ENCODE measurements around the gene ELAVL4.

Gene ELAVL4

DNA sequence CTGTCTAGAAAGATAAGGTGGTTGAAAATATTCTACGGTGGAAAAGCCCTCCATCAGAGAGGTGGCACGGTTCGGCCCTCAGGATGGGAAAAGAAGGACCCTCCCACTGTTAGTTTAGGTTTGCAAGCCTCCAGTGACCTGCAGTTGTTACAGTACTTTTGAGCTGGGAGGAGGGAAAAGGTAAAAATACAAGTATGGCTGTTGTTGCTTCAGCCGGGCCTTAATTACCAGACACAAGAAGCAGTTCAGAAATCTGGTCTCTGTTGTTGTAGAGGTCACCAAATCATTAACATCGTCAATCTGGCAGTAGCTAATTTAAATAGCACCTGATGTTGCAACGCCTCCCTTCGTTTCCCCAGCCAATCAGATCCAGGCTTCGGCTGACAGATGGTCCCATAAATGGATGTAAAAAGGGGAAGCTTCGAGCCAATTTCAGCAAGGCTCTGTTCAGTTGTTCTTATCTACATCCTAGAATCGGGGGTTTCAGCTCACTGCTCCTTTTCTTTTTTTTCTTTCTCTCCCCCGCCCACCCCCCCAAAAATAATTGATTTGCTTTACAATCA, at the start of gene ELAVL4:
Gene ELAVL4, plus strand, starts transcription at position 424 of the 563 bp plus-strand sequence. CDS start 270 bp downstream, outside the sequence.
- peak; percentile 60 for DNase-seq (ENCODE audit: low spot score)

DNA sequence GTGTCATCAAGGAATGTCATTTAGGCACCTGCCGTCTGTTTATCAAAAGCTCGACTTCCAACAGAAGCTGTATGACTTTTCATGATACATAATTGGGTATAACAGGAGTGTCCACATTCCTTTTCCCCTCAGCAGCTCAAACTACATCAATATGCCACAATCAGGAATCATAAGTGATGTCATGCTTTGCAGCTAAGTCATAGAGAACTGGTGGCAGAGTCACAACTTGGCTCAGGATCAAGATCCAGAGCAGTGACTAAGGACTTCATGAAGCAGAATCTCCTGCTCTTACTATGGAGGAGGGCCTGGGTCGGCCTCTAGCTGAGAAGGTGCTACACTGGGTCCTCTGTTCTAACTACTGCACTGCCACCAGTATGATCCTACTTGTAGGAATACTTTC, 48.4 kb upstream of the ELAVL4 start:
- no peak for DNase-seq (ENCODE audit: low spot score)

GRCh38 chr1:50066806-50067205, 41.9 kb upstream of the ELAVL4 start:
- no peak for DNase-seq (ENCODE audit: low spot score)

- DNase-seq (ENCODE audit: low spot score): no peak
Measured at GRCh38 chr1:50074931-50075330, 33.8 kb upstream of the ELAVL4 start.

GRCh38 chr1:50077273-50077672, 31.4 kb upstream of the ELAVL4 start:
- DNase-seq (ENCODE audit: low spot score): no peak

DNA sequence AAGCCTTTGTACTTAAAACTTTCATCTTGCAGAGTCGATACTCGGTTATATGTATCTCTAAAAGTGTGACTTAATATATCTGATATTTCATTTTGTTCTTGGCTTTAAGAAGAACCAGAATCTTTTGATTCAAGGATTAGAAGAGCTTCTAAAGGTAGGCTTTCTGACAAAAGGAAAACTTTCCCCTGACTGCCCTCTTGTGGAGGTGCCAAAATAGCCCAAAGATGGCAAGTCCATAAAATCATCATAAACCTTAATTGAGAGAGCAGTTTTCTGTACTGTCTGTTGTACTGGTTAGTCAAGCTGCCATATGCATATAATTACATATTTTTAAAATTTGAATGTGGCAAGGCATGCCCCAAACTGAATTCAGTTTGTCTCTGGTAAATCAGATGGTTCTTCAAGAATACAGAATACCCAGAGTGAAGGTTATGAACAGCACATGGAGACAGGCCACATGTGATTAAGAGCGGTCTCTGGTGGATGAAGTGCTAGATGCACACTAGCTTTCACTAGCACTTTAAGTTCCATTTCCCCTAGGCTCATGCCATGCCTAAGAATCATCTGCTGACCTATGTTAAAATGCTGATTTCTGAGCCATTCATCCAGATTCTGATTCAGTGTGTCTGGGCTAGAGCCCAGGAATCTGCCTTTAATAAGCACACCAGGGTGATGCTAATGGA, 27.7 kb upstream of the ELAVL4 start:
- peak; percentile 15 for DNase-seq (ENCODE audit: low spot score)

DNA sequence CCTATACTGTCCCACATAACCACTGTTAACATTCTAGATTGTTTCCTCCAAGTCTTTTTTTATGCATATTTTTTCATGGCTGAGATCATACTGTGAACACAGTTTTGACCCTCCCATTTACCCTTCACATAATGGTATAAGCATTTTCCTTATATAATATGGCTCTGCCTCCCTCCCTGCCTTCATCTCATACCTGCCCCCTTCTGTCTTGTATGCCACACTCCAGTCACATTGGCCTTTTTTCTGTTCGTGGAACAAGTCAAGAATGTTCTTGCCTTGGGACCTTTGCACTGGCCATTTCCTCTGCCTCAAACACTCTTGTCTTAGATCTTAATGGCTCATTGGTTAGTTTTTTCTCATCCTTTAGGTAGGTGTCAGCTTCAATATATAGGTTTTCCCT, 24.3 kb upstream of the ELAVL4 start:
- no peak for DNase-seq (ENCODE audit: low spot score)

- DNase-seq (ENCODE audit: low spot score): no peak
Measured at GRCh38 chr1:50091068-50091467, 17.7 kb upstream of the ELAVL4 start.

GRCh38 chr1:50095716-50096115, 13.0 kb upstream of the ELAVL4 start:
- no peak for DNase-seq (ENCODE audit: low spot score)

GRCh38 chr1:50097021-50097679, 11.6 kb upstream of the ELAVL4 start:
- DNase-seq (ENCODE audit: low spot score): no peak

DNA sequence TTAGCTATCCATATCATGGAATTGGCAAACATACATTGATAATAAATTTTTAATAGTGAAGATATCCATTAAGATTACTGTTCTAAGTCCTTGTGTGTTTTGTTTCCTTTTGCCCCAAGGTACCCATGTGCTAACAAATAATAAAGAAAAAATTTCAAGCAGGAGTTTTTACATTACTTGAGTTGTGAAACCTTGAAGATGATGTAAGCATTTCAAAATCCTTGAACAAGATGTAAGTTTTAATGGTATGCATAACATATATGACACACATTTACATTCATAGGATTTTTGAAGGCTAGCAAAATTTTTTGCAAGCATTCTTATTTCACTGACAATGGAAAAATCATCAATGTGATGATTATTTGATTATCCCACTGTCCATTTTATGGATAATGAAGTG, 10.9 kb upstream of the ELAVL4 start:
- no peak for DNase-seq (ENCODE audit: low spot score)

DNA sequence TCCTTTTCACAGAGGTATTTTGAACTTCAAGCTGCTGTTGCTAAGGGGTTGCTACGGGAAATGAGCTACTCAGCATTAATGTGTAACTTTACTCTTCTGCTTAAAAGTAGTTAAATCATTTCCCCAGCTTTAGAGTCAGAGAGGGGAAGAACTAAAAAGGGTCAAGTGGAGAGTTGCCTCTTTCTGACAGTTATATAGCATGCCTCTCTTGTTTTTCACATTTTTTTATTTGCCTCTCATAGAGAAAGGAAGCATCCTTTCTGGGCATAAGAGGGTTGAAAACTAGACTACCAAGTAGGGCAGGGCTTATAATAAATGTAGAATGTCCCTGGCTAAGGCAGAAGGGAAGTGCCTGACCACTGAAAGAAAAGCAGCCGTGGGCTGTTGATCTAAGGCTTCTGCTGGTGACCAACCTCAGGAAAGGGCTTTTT, 10.1 kb upstream of the ELAVL4 start:
- DNase-seq (ENCODE audit: low spot score): peak; percentile 28

DNA sequence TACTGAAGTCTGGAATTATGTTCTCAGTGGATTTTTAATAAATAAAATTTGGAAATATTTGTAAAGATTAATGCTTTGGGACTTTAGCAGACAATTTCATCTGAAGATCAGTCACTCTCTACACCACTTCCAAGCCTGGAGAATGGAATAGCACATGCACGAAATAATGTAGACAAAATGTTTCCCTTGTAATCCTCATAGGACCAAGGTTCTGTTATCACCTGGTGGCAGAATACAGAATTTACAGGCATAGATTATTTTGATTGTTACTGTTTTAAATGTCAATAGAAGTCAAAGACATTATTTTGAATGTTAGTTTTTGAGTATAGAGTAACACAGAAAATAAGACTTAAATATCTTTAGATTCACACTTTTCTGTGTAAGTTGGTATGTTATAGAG, 9.1 kb upstream of the ELAVL4 start:
- DNase-seq (ENCODE audit: low spot score): no peak

GRCh38 chr1:50103615-50104081, 5.1 kb upstream of the ELAVL4 start:
- DNase-seq (ENCODE audit: low spot score): no peak

DNA sequence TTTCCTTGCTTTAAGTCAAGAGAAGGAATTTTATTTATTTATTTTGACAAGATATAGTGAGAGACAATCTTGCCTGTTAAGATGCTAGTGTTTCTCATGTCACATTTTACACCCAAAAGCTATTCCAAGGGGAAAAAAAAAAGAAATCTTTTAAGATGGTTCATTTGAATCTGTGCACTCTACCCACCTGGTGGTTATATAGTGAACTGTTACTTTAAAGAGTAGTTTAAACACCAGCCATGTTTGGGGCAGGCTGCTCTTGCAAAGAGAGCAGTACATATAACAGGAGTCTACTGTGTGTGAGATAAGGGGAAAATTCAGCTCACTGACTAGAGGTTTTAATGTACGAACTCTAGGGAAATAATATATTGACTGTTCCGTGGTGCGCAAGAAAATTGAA, 3.3 kb upstream of the ELAVL4 start:
- no peak for DNase-seq (ENCODE audit: low spot score)

- DNase-seq (ENCODE audit: low spot score): no peak
Measured at GRCh38 chr1:50106095-50106761, 2.5 kb upstream of the ELAVL4 start.

DNA sequence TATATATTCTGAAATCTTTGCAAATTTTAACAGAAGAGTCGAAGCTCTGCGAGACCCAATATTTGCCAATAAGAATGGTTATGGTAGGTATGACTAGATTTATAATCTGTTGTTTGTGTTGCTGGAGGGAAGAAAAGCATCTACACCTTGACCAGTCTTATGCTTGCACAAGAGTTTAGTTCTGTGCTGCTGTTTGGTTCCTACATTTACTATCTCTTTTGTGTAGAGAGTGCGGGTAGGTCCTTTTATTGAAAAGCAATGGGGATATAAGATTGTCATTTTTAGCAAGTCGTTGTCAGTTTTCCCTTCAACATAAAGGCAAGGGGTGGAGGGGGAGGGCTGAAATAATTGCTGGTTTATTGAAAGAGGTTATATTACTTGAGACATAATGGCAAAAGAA, 396 bp downstream of the ELAVL4 start:
- DNase-seq (ENCODE audit: low spot score): no peak

GRCh38 chr1:50109647-50110075, 941 bp downstream of the ELAVL4 start:
- peak; percentile 78 for DNase-seq (ENCODE audit: low spot score)

- DNase-seq (ENCODE audit: low spot score): peak; percentile 44
Measured at GRCh38 chr1:50110151-50110550, 1.4 kb downstream of the ELAVL4 start.

DNA sequence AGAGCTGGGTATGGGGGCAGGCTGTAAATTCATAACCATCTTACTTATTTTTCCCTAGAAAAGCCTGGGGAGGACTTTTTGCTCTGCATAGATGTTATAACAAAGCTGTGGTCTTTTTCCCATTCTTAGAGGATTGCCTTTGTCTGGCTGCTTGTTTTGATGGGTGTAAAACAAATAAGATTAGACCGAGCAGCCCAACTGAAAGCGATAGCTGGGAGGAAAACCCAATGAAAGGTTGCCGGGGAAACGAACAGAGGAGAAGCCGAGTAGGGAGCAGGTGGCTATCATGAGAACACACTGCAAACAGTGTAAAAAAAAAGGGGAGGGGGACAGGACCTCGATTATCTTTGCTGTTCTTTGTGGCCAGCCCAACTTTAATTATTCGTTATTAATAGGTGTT, 1.9 kb downstream of the ELAVL4 start:
- peak; percentile 45 for DNase-seq (ENCODE audit: low spot score)

DNA sequence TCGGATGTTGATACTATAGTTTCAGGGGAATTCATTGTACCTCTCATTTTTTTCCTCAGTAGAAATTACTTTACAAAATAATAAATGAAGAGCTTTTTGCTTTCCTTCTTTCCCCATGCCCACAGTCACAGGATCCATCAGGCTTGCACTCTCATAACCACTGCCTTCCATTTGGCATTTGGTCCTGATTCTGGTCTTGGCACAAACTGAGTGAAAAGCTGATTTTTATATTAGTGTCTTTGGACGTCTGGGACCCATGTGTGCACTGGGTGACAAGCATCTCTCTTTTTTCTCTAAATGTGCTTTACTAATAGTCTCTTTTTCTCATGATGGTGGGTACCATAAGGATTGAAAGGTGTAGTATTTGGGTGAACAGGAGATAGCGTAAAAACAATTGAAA, 2.8 kb downstream of the ELAVL4 start:
- DNase-seq (ENCODE audit: low spot score): no peak

DNA sequence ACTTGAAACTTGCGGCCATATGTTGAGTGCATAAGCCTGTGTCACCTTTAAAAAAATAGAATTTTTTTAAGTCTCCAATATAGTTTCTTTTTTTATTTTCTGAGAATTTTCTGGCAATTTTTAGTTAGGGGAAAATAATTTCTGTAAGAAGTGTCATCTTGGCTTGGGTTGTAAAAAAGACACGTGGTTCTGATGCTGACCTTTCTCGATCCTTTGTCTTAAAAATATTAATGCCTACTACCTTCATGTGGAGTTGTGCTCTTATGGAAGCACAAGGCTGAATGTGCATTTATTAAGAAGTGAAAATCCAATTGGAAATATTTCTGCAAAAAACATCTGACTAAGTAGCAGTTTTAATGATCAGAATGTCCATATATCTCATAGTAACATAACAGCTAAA, 3.5 kb downstream of the ELAVL4 start:
- DNase-seq (ENCODE audit: low spot score): no peak

- DNase-seq (ENCODE audit: low spot score): no peak
Measured at GRCh38 chr1:50123071-50123470, 14.4 kb downstream of the ELAVL4 start.
